NCI-H82 (cell line): ENCODE measurements around the gene AZU1.

Experiments used
- DNase-seq: peaks from one replicate; lab custom pipeline; 2025; lab: John Stamatoyannopoulos, UW

AZU1 gene

DNA sequence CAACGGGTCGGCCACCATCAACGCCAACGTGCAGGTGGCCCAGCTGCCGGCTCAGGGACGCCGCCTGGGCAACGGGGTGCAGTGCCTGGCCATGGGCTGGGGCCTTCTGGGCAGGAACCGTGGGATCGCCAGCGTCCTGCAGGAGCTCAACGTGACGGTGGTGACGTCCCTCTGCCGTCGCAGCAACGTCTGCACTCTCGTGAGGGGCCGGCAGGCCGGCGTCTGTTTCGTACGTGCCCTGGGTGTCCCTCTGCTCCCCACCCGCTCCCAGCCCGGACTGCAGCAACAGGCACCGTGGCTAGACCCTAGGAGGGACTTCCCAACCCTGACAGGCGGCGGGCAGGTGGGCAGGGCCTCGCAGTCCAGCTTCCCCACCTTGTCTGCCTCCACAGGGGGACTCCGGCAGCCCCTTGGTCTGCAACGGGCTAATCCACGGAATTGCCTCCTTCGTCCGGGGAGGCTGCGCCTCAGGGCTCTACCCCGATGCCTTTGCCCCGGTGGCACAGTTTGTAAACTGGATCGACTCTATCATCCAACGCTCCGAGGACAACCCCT lies 28.0 kb downstream of the AZU1 start:
- no peak for DNase-seq

DNA sequence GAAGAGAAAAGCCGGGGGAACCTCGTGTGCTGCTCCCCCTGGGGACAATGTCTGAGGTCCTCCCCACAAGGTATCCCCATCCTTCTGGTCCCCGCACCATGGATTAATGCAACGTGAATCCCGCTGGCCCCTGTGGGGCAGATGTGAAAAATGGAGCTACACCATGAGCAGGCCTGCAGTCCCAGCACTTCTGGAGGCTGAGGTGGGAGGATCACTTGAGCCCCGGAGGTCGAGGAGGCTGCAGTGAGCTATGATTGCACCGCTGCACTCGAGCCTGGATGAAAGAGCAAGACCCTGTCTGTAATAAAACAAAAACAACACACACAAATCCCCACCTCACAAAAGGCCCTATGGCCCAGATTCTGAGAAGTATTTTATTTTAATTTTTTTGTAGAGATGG lies 30.6 kb downstream of the AZU1 start:
- DNase-seq, result no peak

DNA sequence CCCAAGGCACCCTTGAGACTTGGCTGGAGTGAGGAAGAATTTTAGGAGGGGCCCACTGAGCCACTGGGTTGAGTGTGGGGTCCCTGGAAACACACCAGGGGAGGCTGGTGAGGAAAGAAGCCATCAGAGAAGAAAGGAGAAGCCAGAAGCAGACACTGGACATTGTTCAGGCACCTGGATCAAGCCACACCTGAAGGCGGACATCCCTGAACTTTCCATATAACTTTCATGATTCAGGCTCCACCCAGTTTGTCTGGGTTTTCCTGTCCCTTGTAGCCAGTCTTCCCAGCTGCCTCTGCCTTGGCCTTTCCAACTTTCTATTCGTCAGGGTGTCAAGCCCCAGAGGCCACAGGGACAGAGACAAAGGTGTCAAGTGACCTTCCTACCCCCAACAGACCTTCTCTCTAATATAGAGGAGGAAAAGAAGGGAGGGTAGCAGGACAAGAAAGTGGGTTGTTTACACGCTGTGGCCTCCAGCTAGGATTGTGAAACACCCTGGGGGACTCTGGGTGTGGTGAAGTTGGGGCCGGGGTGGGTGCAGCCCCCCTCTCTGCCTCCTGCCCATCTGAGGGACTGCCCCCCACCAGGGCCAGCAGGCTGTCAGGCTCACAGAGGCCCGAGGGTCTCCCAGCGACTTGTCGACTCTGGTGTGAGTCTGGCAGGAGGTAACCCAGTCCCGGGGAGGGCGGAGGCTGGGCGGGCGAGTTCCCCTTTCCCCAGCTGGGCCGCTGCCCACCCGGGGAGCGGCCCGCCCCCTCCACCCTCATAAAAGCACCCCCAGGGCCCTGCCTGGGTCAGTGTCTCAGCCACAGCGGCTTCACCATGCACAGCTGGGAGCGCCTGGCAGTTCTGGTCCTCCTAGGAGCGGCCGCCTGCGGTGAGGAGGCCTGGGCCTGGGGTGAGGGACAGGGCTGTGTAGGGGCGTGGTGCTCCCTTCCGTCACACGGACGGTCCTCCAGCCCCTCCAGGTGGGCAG lies 31.5 kb downstream of the AZU1 start, which contains the start of gene CFD:
TSS of gene CFD (plus strand) at position 797 of the 976 bp plus-strand sequence. CDS start at position 823, 26 bp downstream.
- DNase-seq, result no peak

GRCh38 chr19:861141-861755 lies 33.6 kb downstream of the AZU1 start:
- no peak for DNase-seq

GRCh38 chr19:861756-862580 lies 34.3 kb downstream of the AZU1 start:
- DNase-seq, result peak; percentile 93

DNA sequence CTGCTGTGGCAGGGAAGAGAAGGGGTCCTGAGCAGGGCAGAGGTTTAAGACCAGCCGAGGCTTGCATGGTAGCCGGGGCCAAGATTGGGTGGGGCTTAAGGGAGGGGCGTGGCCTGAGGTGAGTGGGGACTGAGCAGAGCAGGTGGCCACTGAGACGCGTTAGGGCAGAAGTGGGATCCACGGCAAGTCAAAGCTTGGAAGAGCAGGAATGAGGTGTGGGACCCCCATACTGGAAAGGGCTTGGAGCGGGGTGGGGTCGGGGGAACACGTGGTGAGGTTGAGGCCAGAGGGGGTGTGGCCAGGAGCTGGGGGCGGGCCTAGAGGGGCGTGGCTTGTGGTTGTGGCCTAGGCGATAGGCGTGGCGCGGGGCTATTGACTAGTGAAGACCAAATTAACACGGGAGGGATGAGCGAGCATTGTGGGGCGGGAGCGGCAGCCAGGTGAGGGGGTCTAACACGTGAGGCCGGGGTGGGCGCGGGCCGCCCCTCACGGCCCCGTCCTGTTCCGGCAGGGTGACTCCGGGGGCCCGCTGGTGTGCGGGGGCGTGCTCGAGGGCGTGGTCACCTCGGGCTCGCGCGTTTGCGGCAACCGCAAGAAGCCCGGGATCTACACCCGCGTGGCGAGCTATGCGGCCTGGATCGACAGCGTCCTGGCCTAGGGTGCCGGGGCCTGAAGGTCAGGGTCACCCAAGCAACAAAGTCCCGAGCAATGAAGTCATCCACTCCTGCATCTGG lies 35.1 kb downstream of the AZU1 start:
- peak; percentile 74 for DNase-seq

- no peak for DNase-seq
These were observed 35.6 kb downstream of the AZU1 start for GRCh38 chr19:863315-863620.

GRCh38 chr19:866769-867300 lies 39.2 kb downstream of the AZU1 start:
- no peak for DNase-seq

- no peak for DNase-seq
These were observed 39.7 kb downstream of the AZU1 start for GRCh38 chr19:867301-867793.

DNA sequence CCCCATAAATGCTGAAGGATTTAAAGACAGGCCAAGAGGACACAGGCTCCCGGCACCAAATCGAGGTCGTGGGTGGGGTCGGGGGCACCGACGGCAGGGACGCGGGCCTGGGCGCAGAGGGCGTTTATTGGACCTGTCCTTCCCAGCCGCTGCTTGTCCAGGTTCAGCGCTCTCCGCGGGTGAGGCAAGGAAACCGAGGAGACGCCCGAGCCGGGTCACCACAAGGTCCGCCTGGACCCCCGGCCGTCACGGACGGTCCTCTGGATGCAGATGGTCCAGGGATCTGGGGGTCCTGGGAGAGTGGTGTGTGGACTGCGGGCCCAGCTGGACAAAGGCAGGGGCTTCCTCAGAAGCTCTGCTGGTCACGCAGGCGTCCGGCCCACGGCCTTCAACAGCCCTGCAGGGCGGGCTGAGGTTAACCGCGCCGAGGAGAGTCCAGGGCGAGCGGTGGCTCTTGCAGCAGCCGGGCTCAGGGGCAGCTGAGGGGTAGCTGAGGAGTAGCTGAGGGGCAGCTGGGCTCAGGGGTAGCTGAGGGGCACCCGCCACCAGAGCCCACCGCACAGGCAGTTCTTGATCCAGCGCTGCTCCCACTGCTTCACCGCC lies 40.3 kb downstream of the AZU1 start:
- no peak for DNase-seq

- no peak for DNase-seq
These were observed 41.0 kb downstream of the AZU1 start for GRCh38 chr19:868458-869244.

GRCh38 chr19:869245-870177 lies 41.9 kb downstream of the AZU1 start:
- no peak for DNase-seq

- DNase-seq, result no peak
These were observed 42.7 kb downstream of the AZU1 start for GRCh38 chr19:870314-870713.

DNA sequence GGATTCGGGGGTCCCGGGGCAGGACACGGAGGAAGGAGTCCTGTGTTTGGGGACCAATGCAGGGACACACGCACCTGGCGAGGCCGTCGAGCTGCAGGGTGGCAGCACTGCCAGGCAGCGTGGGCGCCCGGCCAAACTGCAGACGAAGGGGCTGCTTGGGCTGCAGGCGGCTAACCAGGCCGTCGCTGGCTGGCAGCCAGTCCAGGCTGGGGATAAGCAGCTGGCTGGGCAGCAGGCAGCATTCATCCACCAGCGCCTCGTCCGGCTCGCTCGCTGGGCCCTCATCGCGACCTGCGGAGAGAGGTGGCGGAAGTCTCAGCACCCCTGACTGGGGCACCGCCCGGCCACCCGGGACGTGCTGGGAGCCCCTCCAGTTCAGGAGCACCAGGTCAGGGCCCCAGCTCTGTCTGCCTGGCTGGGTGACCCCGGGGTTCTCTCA lies 43.3 kb downstream of the AZU1 start:
- no peak for DNase-seq

- peak; percentile 25 for DNase-seq
These were observed 44.0 kb downstream of the AZU1 start for GRCh38 chr19:871446-872265.

DNA sequence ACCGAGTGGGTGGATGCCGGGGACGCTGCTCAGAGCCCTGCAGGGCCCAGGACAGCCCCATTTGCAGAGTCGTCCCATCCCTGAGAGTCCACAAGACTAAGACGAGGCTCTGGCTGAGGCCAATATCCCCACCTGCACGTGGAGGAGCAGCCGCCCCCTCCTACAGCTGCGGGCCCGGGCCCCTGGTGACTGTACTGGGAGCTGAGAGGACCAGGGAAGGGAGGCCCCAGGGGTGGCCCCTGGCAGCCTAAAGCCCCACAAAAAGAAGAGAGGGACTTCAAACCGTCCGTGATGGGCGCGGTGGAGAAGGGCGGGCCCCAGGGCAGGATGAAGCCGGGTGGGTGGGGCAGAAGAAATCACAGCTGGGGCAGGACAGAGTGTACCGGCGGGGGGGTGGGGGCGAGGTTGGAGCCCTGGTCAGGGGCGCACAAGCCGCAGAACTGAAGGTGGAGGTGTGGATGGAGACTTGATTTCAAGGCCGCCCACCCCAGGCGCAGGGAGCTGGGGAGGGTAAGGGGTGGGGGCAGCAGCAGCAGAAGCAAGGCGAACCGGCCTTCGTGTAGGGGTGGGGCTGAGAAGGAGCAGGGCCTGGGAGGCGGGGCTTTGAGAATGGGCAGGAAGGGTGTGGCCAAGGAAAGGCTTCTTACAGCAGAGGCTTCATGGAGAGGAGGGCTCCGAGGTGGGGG lies 44.8 kb downstream of the AZU1 start:
- DNase-seq, result peak; percentile 90

- peak; percentile 69 for DNase-seq
These were observed 45.4 kb downstream of the AZU1 start for GRCh38 chr19:873084-873483.
